SU-DHL-6 (cell line): ENCODE measurements around the gene TEAD1.

Experiments used
- H2AFZ ChIP-seq: fragments of 200-600 bp; sonication (generic); 2 replicates; pipeline ENCODE4 v1.6.1; 2014; ENCODE audit warnings: low read depth, mild to moderate bottlenecking, moderate library complexity, mixed read lengths, antibody characterized with exemption, low read length; ENCODE audit not compliant: severe bottlenecking
- H3F3A ChIP-seq: fragments of 200-600 bp; shearing (Covaris generic); 2 replicates; pipeline ENCODE4 v1.6.0; 2016; ENCODE audit warnings: antibody characterized with exemption, mild to moderate bottlenecking; ENCODE audit not compliant: insufficient read depth
- H3K27ac ChIP-seq: fragments of 200-600 bp; sonication (generic); 2 replicates; pipeline ENCODE4 v1.5.1; 2016; ENCODE audit warnings: low read depth, mild to moderate bottlenecking, low read length, moderate library complexity, mixed read lengths
- H3K27me3 ChIP-seq: fragments of 200-600 bp; sonication (generic), shearing (Covaris generic); 2 replicates; pipeline ENCODE4 v1.6.0; 2014; ENCODE audit warnings: mild to moderate bottlenecking, low read length
- H3K36me3 ChIP-seq: fragments of 200-600 bp; sonication (generic); 2 replicates; pipeline ENCODE4 v1.6.1; 2014; ENCODE audit warnings: mild to moderate bottlenecking, low read length, mixed read lengths
- H3K4me2 ChIP-seq: fragments of 300-600, 200-600 bp; shearing (Covaris generic), sonication (generic); 2 replicates; pipeline ENCODE4 v1.6.0; 2014; ENCODE audit warnings: low read length, low read depth, mild to moderate bottlenecking; ENCODE audit not compliant: poor library complexity, severe bottlenecking
- H3K4me3 ChIP-seq: fragments of 200-600 bp; sonication (generic); 2 replicates; pipeline ENCODE4 v1.5.1; 2014; ENCODE audit warnings: antibody characterized with exemption, low read length, mild to moderate bottlenecking, mixed read lengths; ENCODE audit not compliant: insufficient read depth, poor library complexity, severe bottlenecking
- H3K79me2 ChIP-seq: fragments of 200-600 bp; sonication (generic); 2 replicates; pipeline ENCODE4 v1.6.1; 2014; ENCODE audit warnings: mild to moderate bottlenecking, low read length, moderate library complexity; ENCODE audit not compliant: insufficient read depth
- H3K9ac ChIP-seq: fragments of 200-600 bp; sonication (generic); 2 replicates; pipeline ENCODE4 v1.7.0; 2014; ENCODE audit warnings: mild to moderate bottlenecking, low read length
- H3K9me2 ChIP-seq: fragments of 200-600 bp; sonication (generic); replicated peaks from 2 replicates; pipeline ENCODE4 v1.6.1; 2014; ENCODE audit warnings: low read length; ENCODE audit not compliant: insufficient read depth
- H3K9me3 ChIP-seq: fragments of 200-600 bp; sonication (generic); 2 replicates; pipeline ENCODE4 v1.6.1; 2014; ENCODE audit warnings: low read length, mixed read lengths; ENCODE audit not compliant: insufficient read depth
- H4K20me1 ChIP-seq: fragments of 200-600 bp; sonication (generic); 2 replicates; pipeline ENCODE4 v1.6.1; 2014; ENCODE audit warnings: low read depth, mild to moderate bottlenecking, antibody characterized with exemption, low read length, moderate library complexity, mixed read lengths
- EZH2phosphoT487 ChIP-seq: fragments of 200-600 bp; sonication (generic), shearing (Covaris generic); conservative IDR thresholded peaks from 2 replicates; pipeline ENCODE4 v1.6.1; 2018; ENCODE audit warnings: mild to moderate bottlenecking, antibody characterized with exemption, low read length, moderate library complexity, mixed read lengths
- TF ChIP-seq, protein P1 (sequence below): fragments of 200-600 bp; sonication (generic); IDR thresholded peaks from one replicate; pipeline ENCODE4 v1.5.1; 2017; ENCODE audit warnings: antibody characterized with exemption, mild to moderate bottlenecking, low read length, moderate library complexity; ENCODE audit not compliant: insufficient read depth, poor library complexity, severe bottlenecking

The TEAD1 gene

DNA sequence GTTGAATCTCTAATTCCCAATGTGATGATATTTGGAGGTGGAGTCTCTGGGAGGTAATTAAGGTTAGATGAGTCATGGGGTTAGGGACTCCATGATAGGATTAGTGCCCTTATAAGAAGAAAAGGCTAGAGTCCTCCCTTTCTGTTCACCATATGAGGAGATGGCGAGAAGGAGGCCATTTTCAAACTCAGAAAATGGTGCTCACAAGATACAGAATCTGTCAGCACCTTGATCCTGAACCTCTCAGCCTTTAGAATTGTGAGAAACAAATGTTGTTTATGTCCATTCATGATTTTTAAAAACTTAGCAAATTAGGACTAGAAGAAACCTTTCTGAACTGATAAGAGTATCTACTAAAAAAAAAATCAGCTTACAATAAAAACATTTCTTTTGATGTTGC is 277.2 kb downstream of the TEAD1 start:
- TF ChIP-seq, protein P1, sequence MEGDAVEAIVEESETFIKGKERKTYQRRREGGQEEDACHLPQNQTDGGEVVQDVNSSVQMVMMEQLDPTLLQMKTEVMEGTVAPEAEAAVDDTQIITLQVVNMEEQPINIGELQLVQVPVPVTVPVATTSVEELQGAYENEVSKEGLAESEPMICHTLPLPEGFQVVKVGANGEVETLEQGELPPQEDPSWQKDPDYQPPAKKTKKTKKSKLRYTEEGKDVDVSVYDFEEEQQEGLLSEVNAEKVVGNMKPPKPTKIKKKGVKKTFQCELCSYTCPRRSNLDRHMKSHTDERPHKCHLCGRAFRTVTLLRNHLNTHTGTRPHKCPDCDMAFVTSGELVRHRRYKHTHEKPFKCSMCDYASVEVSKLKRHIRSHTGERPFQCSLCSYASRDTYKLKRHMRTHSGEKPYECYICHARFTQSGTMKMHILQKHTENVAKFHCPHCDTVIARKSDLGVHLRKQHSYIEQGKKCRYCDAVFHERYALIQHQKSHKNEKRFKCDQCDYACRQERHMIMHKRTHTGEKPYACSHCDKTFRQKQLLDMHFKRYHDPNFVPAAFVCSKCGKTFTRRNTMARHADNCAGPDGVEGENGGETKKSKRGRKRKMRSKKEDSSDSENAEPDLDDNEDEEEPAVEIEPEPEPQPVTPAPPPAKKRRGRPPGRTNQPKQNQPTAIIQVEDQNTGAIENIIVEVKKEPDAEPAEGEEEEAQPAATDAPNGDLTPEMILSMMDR: no peak
- no peak for TF ChIP-seq EZH2phosphoT487
- no peak overlapping the region for H3K4me3 ChIP-seq
- no peaks in the 10 kb centered on the region for H3K36me3 ChIP-seq
- H4K20me1 ChIP-seq: no peaks in the 10 kb centered on the region
- no peaks in the 10 kb centered on the region for H3K9me3 ChIP-seq
- H3K9me2 ChIP-seq: no peaks in the 10 kb centered on the region
- no peak overlapping the region for H3K4me2 ChIP-seq
- no peak overlapping the region for H3K9ac ChIP-seq
- H3F3A ChIP-seq: no peaks in the 10 kb centered on the region
- H2AFZ ChIP-seq: no peak overlapping the region
- no peak overlapping the region for H3K27ac ChIP-seq
- no peaks in the 10 kb centered on the region for H3K79me2 ChIP-seq
- H3K27me3 ChIP-seq: no peaks in the 10 kb centered on the region

DNA sequence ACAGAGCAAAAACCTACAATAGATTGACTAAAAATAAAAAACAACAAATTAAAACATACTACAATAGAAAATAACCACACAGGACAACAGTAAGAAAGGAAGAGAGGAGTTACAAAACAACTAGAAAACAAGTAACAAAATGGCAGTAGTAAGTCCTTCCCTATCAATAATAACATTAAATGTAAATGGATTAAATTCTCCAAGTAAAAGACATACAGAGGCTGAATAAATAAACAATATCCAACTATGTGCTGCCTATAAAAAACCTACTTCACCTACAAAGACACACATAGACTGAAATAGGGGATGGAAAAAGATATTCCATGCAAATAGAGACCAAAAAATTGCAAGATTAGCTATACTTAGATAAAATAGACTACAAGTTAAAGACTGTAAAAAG is 277.9 kb downstream of the TEAD1 start:
- H3K4me2 ChIP-seq: no peak overlapping the region
- H3F3A ChIP-seq: no peaks in the 10 kb centered on the region
- H4K20me1 ChIP-seq: no peaks in the 10 kb centered on the region
- no peaks in the 10 kb centered on the region for H3K9me2 ChIP-seq
- TF ChIP-seq, protein P1: no peak
- no peak for TF ChIP-seq EZH2phosphoT487
- H3K9ac ChIP-seq: no peak overlapping the region
- H3K79me2 ChIP-seq: no peaks in the 10 kb centered on the region
- no peak overlapping the region for H2AFZ ChIP-seq
- H3K27ac ChIP-seq: no peak overlapping the region
- H3K9me3 ChIP-seq: no peaks in the 10 kb centered on the region
- no peaks in the 10 kb centered on the region for H3K36me3 ChIP-seq
- no peaks in the 10 kb centered on the region for H3K27me3 ChIP-seq
- no peak overlapping the region for H3K4me3 ChIP-seq

DNA sequence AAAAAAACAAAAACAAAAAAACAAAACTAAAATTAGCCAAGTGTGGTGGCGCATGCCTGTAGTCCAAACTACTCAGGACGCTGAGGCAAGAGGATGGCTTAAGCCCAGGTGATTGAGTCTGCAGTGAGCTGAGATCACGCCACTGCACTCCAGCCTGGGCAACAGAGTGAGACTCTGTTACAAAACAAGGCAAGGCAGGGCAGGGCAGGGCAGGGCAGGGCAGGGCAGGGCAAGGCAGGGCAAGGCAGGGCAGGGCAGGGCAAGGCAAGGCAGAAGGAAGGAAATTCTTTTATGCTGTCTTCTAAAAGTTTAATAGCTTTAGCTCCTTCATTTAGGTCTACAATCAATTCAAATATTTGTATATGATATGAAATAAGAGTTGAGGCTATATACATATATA is 284.8 kb downstream of the TEAD1 start:
- Histone ChIP-seq H3K27ac (no peak overlapping the region), H3K9me2 (no peaks in the 10 kb centered on the region), H3F3A (no peaks in the 10 kb centered on the region), H3K79me2 (no peaks in the 10 kb centered on the region), H3K4me2 (no peak overlapping the region), H4K20me1 (no peaks in the 10 kb centered on the region), H3K4me3 (no peak overlapping the region), H3K36me3 (no peaks in the 10 kb centered on the region), H3K9me3 (no peaks in the 10 kb centered on the region), H2AFZ (no peak overlapping the region), H3K9ac (no peak overlapping the region), H3K27me3 (no peaks in the 10 kb centered on the region)
- no peak for TF ChIP-seq EZH2phosphoT487
- TF ChIP-seq, protein P1: no peak
